Thyroid gland (tissue), 4 donors: ENCODE measurements around the gene FKBP10. TPM values are rescaled to one million over a fixed set of nuclear protein-coding genes. Genes with fewer than 3 reads are reported as not detected.
"Not testable (repeated sequence)": the region's sequence is repeated elsewhere in the genome, so short reads cannot be mapped to it uniquely, and the experiment has no call there.

Source experiments
- DNase-seq, 2 donors: peaks; one replicate each; pipeline ENCODE4 v3.0.0-alpha.2; 2019
- H3K27ac ChIP-seq, 3 donors: fragments of 200-600 bp; sonication (generic); 1 replicate in 2 of 3; 2 replicates in 1 of 3; pipeline ENCODE4 v1.5.1; 2016 to 2019; ENCODE audit warnings: mild to moderate bottlenecking in 1 of 3, moderate library complexity in 1 of 3
- H3K27me3 ChIP-seq: fragments of 200-600 bp; sonication (generic); one replicate; pipeline ENCODE4 v1.5.1; 2019
- H3K36me3 ChIP-seq, 2 donors: fragments of 200-600 bp; sonication (generic); one replicate each; pipeline ENCODE4 v1.5.1; 2016 to 2019
- H3K4me1 ChIP-seq, 2 donors: fragments of 200-600 bp; sonication (generic); one replicate each; pipeline ENCODE4 v1.5.1; 2017 to 2019
- H3K4me3 ChIP-seq, 3 donors: fragments of 200-600 bp; sonication (generic); replicated peaks in 1 of 3; 1 replicate in 2 of 3; 2 replicates in 1 of 3; pipeline ENCODE4 v1.5.1; 2016; ENCODE audit warnings: mild to moderate bottlenecking in 1 of 3
- H3K9me3 ChIP-seq: fragments of 200-600 bp; sonication (generic); one replicate; pipeline ENCODE4 v1.5.1; 2017
- POLR2A ChIP-seq, 2 donors: fragments of 450-650 bp; IDR thresholded peaks; one replicate each; pipeline ENCODE4 v1.6.1; 2017; ENCODE audit warnings: antibody characterized with exemption in 2 of 2, mild to moderate bottlenecking in 2 of 2, moderate library complexity in 1 of 2
- WGBS, 2 donors: methylation state at CpG; one replicate each; pipeline ENCODE4 v1.1.5; 2017; 5-methylcytosine and 5-hydroxymethylcytosine counted together
- intact Hi-C: fragments of 100-400 bp; cut with DNase I; formaldehyde crosslinking; loops from one replicate; pipeline ENCODE4 v1.15.1; 2023
- total RNA-seq, 4 donors: library from RNA; depleted of rRNA; stranded (reverse); fragments of >200 nt; gene quantifications; one replicate each; pipeline ENCODE4 v1.2.3, GENCODE V29; 2016
- TF ChIP-seq, protein P1 (sequence below), 6 experiments: fragments of 200-600 bp in 3 of 6; fragments of 450-650 bp in 3 of 6; sonication (generic) in 3 of 6; IDR thresholded peaks; one replicate each; pipeline ENCODE4 v1.5.1; 2016 to 2019; ENCODE audit warnings: antibody characterized with exemption in 6 of 6, mild to moderate bottlenecking in 2 of 6, inconsistent platforms in 1 of 6, moderate library complexity in 1 of 6

The FKBP10 gene
- total RNA-seq, 4 donors from 2014 or later, result 42.2 to 75.3 (median 60.4) TPM

DNA sequence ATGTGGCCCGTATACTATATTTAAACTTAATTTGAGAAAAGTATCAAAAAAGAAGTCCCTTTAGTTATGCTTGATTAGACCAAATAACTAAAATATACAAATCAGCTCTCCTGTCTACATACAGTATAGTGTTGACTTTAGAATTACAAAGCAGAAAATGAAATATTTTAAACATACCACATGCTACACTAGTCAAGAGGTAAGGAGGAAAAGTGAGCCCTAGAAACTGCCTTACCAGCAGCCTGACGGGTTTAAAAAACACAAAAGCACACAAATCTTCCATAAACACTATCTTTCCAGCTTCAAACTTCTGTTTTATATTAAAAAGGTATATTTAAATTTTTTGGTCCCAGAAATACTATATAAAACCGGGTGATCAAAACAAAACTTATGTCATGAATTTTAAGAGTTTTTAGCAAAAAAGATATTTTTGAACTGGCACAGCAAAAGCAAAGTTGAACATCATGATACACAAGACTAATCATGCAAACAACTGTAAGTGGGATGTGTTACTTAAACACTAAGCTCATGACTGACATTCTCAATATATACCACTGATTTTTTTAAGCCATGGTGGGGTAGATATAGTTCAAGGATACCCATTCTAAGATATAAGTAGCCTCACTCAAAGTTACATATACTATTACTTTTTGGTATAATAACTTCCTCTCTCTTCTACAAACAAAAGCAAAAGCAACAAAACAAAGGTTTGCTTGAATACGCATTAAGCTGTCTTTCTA lies 36.6 kb downstream of the FKBP10 start:
- H3K27me3 ChIP-seq, result no peaks in the 10 kb centered on the region
- peaks cover 3 to 6% of the 10 kb centered on the region in 2 donors for H3K36me3 ChIP-seq
- intact Hi-C loops, result no loop called here
- 34 to 36% methylated on average over 4 of the region's 4 CpGs for WGBS, 2 donors
- H3K4me1 ChIP-seq, result peaks cover 43 to 52% of the 10 kb centered on the region in 2 donors
- no peaks in the 10 kb centered on the region for H3K9me3 ChIP-seq
- H3K4me3 ChIP-seq, result no peak overlapping the region
- TF ChIP-seq, protein P1, sequence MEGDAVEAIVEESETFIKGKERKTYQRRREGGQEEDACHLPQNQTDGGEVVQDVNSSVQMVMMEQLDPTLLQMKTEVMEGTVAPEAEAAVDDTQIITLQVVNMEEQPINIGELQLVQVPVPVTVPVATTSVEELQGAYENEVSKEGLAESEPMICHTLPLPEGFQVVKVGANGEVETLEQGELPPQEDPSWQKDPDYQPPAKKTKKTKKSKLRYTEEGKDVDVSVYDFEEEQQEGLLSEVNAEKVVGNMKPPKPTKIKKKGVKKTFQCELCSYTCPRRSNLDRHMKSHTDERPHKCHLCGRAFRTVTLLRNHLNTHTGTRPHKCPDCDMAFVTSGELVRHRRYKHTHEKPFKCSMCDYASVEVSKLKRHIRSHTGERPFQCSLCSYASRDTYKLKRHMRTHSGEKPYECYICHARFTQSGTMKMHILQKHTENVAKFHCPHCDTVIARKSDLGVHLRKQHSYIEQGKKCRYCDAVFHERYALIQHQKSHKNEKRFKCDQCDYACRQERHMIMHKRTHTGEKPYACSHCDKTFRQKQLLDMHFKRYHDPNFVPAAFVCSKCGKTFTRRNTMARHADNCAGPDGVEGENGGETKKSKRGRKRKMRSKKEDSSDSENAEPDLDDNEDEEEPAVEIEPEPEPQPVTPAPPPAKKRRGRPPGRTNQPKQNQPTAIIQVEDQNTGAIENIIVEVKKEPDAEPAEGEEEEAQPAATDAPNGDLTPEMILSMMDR (IDR thresholded peaks at IDR 0.05), result no peak
- TF ChIP-seq POLR2A (IDR thresholded peaks at IDR 0.05), result no peak
- peak overlapping the region; percentile 62 to 72 (median 67) for H3K27ac ChIP-seq
- DNase-seq, result no peak

DNA sequence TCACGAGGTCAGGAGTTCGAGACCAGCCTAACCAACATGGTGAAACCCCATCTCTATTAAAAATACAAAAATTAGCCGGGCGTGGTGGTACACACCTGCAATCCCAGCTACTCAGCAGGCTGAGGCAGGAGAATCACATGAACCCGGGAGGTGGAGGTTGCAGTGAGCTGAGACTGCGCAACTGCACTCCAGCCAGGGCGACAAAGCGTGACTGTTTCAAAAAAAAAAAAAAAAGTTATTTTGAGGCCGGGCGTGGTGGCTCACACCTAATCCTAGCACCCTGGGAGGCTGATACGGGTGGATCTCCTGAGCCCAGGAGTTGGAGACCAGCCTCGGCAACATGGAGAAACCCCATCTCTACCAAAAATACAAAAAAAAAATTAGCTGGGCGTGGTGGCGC lies 38.6 kb downstream of the FKBP10 start:
- H3K4me3 ChIP-seq, H3K27me3 ChIP-seq, H3K9me3 ChIP-seq, intact Hi-C loops: not testable (repeated sequence)
- peaks cover 43 to 52% of the 10 kb centered on the region in 2 donors for H3K4me1 ChIP-seq
- DNase-seq, result peak; percentile 22 to 56
- H3K36me3 ChIP-seq, result peaks cover 3 to 10% of the 10 kb centered on the region in 2 donors
- peak overlapping the region in 2 of 3 donors; percentile 62 to 67 for H3K27ac ChIP-seq
- 81 to 85% methylated on average over 14 of the region's 14 CpGs for WGBS, 2 donors

DNA sequence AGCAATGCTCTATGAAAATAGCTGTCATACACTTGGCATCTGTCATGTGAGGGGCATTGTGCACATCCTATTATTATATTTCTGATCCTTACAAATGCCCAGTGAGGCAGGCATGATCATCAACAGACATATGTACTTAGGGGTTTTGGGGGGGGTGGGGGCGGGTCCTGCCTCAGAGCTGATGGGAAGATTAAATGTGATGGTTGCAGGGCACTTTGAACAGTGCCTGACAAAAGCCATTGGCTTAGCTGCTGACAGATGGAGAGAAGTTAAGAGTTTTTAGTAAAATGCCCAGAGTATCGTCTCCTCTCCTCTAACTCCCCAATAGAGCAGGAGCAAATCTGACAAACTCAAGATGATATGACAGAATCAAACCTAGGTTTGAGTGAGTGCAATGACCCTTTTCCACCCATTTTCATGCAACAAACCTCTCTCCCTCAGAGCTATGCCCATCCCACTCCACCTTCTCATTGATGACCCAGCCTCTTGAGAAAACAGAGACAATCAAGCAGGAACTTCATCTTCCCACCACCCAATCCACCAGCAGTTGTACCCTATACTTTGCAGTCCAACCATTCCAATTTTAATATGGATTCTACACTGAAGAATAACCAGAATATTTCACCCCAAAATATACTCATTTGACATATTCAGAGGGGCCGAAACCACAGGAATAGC lies 47.6 kb downstream of the FKBP10 start:
- H3K36me3 ChIP-seq, result no peaks in the 10 kb centered on the region
- intact Hi-C loops, result no loop called here
- no peaks in the 10 kb centered on the region for H3K27me3 ChIP-seq
- no peaks in the 10 kb centered on the region for H3K9me3 ChIP-seq
- H3K4me3 ChIP-seq, result no peak overlapping the region
- 76 to 79% methylated on average over 3 of the region's 3 CpGs for WGBS, 2 donors
- H3K27ac ChIP-seq, result no peak overlapping the region
- H3K4me1 ChIP-seq, result peaks cover 20 to 41% of the 10 kb centered on the region in 2 donors
- TF ChIP-seq, protein P1 (IDR thresholded peaks at IDR 0.05), result no peak
- TF ChIP-seq POLR2A (IDR thresholded peaks at IDR 0.05), result no peak
- no peak for DNase-seq

DNA sequence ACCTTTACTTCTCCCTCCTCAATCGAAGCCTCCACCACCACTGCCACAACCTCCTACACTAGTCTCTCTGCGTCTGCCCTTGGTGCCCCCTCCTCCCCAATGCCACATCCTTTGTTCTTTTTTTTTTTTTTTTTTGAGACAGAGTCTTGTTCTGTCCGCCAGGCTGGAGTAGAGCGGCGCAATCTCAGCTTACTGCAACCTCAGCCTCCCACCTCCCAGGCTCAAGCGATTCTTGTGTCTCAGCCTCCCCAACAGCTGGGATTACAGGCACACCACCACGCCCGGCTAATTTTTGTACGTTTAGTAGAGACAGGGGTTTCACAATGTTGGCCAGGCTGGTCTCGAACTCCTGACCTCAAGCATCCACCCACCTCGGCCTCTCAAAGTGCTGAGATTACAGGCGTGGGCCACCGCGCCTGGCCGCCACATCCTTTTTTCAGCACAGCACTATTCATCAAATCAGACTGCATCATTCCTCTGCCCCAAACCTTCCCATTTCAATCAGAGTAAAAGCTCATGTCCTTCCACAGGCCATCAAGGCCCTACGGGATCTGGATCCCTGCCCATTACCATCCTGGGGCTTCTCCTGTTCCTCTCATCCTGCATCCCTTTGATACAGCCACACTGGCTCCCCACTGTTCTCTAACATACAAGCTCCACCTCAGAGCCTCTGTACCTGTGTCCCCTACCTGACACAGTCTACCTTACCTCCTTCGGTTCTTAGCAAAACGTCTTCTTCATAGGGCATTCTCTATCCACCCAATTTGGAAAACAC lies 50.5 kb downstream of the FKBP10 start:
- H3K4me1 ChIP-seq, result peaks cover 20 to 41% of the 10 kb centered on the region in 2 donors

DNA sequence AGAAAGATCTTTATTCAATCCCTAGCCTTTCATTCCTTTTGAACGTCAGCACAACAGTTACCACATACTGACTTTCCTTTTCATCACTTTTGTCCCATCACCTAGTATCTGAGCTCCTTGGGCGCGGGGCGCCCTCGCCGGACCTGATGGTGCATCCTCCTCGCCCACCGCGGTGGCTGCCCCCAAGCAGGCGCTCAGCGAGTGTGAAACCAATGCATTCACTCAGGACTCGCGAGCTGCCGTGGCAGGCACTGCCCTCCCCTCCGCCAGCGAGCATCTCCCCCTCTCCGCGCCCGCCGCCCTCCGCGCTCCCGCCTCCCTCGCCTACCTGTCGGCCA lies 51.7 kb downstream of the FKBP10 start:
- no peaks in the 10 kb centered on the region for H3K27me3 ChIP-seq
- peak overlapping the region in 2 of 3 donors; percentile 88 for H3K27ac ChIP-seq
- no peak for TF ChIP-seq POLR2A (IDR thresholded peaks at IDR 0.05)
- WGBS, 2 donors, result 1 to 2% methylated on average over 12 to 25 of the region's 25 CpGs
- peaks cover 20 to 45% of the 10 kb centered on the region in 2 donors for H3K4me1 ChIP-seq
- intact Hi-C loops, result no loop called here
- DNase-seq, result no peak
- H3K4me3 ChIP-seq, result peak overlapping the region; percentile 79 to 92 (median 84)
- H3K9me3 ChIP-seq, result no peaks in the 10 kb centered on the region
- peaks cover 0 to 7% of the 10 kb centered on the region in 2 donors for H3K36me3 ChIP-seq

More for the DNA sequence above, 50.5 kb downstream of the FKBP10 start:
- no peak for DNase-seq
- Histone ChIP-seq H3K27ac (no peak overlapping the region), H3K36me3 (peaks cover 0 to 7% of the 10 kb centered on the region in 2 donors), H3K27me3 (no peaks in the 10 kb centered on the region), H3K9me3 (no peaks in the 10 kb centered on the region), H3K4me3 (peak overlapping the region in 1 of 3 donors; percentile 84)
- TF ChIP-seq, protein P1 (IDR thresholded peaks at IDR 0.05), result no peak
- TF ChIP-seq POLR2A (IDR thresholded peaks at IDR 0.05), result no peak
- 67 to 69% methylated on average over 18 of the region's 18 CpGs for WGBS, 2 donors
- intact Hi-C loops, result no loop called here
